HT-29 (cell line): ENCODE data around the gene LRSAM1. TPM values are rescaled to one million over a fixed set of nuclear protein-coding genes. Genes with fewer than 3 reads are reported as not detected.

Experiments used
- DNase-seq: peaks from one replicate; pipeline ENCODE4 v3.0.0-alpha.2; 2015; ENCODE audit warnings: low spot score
- total RNA-seq: library from RNA; depleted of rRNA; stranded (reverse); fragments of >200 nt; shearing (Covaris generic); gene quantifications from 2 replicates; pipeline ENCODE4 v1.2.3, GENCODE V29; 2014

LRSAM1 gene
- total RNA-seq, 1 experiment from 2014 or later = 20.6 TPM

DNA sequence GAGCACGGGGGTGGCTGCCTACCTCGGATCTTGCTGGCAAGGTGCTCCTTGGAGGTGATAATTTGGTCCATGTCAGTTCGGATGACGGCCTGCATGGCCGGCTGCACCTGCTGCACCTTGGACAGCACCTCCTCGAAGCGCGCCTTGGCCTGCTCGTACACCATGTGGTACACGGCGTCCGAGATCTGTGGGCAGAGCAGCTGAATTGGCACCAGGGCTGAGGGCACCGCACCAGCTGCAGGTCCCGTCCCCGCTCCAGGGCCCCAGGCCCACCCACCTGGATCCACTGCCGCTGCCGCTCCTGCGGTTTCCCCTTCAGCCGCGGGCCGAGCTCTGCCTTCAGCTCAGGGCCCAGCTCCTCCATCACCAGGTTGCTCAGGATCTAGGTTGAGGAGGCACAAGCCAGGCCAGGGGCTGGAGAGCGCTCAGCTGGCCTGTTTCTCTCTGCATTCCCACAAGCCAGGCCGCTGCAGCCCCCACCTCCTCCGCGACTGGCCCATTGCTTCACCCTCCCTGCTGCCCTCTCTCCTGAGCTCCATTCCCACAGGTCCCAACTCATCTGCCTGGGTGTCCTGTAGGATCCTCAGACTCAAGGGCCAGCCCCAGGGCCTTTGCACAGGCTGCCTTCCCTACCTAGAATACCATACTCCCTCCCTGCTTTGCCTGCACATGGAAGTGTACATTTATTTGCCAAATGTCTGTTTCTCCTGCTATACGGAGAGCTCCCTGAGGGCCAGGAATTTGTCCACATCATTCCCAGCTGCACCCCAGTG lies 65.7 kb downstream of the LRSAM1 start:
- DNase-seq = no peak

DNA sequence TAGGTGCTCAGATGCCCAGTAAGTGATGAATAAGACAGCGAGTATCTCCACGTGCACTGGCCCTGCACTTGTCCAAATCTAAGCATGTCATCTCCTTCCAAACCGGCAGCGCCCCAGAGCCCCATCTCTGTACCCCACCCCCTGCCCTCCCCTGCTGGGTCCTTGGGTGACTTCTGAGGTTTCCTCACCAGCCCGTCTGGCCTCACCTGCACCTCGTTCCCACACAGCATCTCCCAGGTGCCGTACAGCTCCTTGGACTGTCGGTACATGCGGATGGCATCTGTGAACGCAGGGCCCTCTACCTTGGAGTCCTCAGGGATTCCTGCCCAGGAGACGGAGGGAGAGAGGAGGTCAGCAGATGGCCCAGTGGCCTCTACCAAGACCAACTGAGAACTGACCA lies 66.3 kb downstream of the LRSAM1 start:
- no peak for DNase-seq

DNA sequence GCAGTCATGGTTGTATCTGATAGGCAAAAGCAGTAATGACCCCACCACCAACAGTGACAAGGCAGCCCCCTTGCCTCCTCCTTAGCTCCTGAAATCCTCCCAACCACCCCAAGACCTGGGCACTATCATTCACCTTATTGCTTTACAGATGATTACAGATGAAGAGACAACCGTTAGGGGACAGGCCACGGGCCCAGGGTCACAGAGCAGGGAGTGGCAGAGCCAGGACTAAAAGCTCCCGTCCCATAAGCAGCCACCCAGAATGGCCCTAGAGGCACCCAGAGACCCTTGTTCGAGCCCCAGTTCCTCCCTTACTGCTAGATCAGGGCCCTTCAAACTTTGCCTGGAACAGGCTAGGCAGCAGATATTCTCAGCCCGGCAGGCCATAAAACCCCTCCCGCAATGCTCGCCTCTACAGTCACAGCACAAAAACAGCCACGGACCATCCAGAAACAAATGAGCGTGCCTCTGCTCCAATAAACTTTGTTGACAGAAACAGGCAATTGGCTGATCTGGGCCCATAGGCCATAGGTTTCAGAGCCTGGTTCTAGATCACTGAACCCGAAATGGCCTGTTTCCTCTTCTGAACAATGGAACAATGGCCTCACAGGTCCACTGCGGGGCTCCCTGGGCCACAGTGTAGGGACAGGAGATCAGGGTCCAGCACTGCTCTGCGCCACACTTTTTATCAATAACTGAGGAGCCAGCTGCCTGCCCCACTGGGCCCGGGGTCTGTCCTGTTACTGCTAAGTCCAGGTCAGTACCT lies 67.0 kb downstream of the LRSAM1 start:
- no peak for DNase-seq

DNA sequence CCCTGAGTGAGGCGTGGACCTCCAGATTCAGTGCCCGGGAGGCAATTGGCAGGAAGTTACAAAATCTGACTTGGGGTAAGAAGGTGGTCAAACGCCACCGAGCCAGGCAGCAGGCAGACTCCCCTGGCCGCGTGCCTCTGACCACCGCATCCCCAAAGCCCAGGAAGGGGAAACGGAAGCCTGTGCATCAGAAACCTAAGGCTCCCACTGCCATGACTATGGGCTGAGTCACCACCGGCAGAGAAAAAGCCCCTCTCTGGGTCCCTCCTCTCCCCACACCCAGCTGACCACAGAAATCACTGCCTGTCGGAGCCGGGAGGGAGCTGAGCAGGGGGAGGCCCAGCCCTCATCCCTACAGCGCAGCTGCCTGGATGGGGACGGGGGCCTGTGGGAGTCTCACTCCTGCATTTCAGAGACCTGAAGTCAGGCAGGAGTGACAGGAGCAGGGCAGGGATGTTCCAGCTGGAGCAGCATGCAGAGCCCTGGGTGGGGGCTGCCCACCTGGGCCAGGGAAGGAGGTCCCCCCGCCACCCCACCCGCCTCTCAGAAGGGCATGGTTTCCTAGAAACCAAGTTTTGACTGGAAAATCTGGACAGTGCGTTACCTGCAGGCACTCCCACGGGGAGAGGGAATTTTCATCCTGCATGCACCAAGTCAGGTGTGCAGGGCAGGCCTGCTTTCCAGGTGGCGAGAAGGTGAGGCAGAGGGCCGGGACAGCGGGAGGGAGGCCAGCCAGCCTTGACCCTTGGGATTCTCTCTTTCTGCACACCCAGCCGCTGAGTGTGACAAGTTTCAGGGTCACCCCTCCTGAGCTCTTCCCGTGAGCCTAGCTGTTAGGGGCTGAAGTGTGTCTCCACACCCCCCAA lies 68.2 kb downstream of the LRSAM1 start:
- no peak for DNase-seq

DNA sequence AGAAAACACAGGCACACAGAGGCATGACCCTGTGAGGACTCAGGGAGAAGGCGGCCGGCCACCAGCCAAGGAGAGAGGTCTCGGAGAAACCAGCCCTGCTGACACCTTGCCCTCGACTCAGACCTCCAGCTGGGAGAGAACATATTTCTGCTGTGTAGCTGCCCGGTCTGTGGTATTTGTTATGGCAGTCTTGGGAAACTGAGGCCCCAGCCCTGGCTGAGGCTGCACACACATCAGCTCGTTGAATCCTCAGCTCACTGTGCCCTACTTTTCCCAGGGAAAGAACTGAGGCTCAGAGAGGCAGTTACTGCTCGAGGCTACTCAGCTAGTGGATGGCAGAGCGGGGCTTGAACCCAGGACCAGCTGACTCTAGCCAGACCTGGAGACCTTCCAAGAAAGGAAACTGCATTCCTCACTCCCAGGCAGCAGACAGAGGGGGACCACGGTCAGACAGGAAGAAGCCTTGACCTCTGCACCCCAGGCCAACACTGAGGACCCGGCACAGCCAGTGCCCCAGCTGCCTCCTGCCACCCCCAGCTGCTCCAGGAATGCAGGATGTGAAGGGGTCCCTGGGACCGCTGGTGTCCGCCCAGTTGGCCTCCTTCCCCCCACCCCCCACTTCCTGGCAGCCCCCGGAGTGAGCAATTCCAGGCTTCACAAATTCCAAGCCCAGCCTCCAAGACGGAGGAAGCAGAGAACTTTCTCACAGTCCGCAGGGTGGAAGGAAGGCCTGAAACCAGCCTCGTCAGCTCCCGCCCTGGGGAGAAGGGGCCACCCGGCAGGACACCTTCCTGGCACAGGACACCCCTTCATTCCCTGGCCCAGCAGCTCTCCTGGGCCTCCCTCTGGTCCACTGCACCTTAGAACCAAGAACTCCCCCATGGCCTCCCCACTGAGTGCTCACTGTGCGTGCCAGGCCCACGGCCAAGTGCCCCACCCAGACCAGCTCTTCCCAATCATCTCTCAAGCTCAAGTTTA lies 69.9 kb downstream of the LRSAM1 start:
- DNase-seq = peak; percentile 15

DNA sequence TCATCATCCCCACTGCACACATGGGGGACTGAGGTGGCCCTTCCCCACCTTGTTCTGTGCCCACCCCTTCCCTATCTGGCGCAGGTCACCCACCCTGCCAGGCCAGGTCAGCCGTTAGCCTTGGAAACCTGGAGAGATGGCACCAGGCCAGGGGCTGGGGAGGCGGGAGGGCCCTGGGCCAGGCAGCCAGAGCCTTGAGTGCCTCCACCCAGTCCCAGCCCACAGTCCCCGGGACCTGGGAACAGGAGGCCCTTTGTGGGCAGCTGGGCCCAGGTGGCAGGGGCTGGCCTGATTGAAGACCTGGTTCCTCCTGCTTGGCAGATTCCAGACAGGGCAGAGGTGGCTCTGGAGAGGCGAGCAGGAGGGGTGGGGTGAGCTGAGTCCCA lies 70.6 kb downstream of the LRSAM1 start:
- peak; percentile 97 for DNase-seq

DNA sequence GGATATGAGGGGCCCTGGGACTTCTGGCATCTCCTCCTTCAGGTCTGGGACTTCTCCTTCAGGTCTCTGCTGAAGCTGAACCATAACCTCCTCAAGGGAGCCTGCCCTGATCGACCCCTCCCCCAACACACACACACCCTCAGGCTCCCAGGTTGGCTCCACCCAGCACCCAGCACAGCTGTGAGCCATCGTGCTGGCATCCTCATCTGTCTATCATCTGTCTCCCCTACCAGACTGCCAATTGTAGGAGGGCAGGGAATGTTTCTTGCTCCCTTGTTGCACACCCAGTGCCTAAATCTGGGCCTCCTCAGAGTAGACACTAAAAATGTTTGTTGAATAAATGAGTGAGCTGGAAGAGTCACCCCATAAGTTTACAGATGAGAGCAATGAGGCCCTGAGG lies 71.4 kb downstream of the LRSAM1 start:
- DNase-seq = peak; percentile 89

DNA sequence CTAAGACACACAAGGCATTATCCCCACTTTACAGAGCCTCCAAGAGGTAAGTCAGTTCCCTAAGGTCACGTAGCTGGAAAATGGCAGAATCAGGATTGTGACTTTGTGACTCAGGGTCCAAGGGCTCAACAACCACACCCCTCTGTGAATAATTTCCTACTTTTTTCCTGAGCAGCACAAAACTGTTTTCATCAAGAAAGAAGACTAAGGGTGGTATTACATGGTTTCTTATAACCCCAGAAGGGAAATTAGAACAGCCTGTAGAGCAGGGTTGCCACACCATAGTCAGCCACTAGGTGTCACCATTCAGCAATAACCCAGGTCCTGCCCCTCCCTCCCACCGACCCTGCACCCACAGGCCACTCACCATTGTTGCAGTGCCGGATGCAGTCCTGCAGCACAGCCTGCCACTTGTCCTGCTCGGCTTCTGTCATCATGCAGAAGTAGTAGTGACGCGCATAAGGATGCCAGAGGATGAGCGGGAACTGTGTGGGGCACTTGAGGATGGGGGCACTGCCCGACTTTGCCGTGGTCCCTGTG lies 72.1 kb downstream of the LRSAM1 start:
- peak; percentile 65 for DNase-seq

DNA sequence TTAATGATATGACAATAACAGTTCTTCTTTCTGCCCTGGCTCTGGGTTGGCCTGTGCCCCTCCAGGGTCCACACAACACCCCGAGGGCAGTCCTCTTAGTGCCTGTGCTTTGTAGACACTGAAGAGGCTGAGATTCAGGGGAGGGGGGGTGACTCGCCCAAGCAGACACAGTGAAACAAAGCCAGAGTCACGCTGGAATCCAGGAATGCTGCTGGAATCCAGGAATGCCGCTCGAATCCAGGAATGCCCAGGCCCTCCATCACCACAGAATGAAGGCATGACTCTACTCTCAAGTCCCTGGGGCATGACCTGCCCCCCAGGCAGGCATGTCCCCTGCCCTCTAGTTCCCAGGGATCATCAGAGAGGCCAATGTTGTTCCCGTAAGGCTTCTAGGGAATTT lies 73.1 kb downstream of the LRSAM1 start:
- DNase-seq = no peak

DNA sequence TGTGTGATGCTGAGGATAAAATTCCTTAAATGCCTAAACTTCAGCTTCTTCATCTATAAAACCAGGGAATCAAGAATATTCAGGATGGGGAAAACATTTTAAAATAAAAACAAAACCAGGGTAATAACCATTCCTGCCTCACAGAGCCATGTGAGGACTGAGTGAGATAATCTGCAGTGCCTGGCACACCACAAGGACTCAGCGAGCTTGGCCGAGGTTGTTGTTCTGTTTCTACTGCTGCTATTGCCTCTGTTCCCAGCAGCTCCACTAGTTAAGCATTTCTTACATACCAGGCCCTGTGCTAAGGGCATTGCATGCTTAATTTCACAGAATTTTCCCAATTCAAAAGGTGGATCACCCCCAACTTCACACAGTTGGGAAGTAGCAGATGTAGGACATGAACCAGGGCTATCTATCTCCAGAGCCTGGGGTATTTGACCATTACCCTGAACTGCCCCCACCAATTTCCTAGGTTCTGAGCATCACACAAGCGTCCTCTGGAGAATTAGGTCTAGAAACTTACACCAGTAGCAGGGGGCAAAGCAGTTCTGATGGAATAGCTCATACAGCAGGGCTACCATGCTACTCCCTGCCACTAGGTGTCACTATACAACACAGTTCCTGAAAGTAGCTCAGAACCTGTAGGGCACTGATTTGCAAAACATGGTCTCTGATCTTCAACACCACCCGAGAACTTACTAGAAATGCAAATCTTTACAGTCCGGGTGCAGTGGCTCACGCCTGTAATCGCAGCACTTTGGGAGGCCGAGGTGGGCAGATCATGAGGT lies 74.3 kb downstream of the LRSAM1 start:
- DNase-seq = peak; percentile 60

DNA sequence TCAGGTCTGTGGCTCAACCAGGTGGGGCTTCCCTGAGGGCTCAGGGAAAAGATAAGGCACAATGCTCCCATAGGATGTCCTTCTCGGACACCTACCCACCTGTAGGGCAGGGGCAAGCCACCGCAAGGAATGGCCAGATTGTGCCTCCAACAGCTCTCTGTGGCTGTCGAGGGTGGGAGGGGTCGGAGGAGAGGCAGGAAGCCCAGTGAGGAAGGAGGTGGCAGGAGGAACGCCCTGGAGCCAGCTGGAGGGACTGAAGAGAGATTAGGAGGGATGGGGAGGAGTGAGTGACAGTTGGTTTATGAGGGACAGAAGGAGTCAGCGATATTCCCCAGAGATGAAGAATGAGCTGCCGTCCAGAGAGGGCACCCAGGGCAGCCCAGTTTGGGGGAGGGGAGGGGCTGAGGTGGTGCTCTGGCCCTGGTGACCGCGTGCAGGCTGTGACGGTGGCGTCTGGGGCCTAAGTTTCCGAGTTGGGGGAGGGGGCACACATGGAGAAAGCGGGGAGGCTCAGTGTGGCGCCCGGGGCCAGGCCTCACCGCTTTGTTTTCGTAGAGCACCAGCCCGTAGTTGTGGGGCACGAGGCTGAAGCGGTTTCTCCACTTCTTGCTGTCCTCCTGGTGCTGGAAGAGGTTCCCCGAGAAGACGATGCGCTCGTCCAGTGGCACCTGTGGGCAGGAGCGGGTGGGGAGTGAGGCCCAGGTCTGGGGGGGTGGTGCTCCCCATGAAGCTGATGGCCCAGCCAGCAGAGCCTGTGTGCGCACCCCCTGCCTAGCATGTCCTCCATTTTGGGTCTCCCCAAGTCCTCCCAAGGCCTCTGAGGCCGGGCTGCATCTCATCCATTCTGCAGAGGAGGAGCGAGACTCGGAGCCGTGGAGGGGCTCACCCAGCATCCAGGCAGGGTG lies 75.6 kb downstream of the LRSAM1 start:
- no peak for DNase-seq

DNA sequence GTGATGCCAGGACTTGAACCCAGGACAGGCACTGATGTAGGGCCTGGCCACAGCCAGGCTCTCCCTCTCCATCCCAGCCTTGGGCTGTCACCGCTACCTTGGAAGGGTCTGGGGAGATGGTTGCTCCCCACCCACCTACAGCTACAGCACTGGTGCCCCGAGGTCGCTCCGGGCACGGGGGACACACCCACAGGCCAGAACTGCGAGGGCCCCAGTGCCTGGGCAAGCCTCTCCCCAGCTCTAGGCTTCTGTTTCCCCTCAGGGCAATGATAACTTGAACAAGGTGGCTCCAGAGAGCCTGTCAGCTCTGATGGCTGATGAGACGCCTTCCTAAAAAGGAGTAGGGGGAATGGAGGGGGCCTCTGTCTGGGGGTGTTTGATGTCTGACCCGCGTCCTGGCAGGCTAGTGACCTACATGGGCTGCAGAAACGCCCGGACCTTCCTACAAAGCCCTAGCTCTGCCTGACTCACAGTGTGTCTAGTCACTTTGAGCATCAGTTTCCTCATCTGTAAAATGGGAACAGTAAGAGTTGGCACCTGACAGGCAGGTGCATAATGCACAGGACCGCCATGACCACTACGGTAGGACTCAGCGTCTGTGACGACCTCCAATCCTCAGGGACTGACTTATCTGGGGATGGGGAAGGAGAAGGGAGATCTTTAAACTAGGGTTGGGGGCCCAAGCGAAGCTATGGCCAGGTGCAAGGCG lies 76.4 kb downstream of the LRSAM1 start:
- DNase-seq = no peak

DNA sequence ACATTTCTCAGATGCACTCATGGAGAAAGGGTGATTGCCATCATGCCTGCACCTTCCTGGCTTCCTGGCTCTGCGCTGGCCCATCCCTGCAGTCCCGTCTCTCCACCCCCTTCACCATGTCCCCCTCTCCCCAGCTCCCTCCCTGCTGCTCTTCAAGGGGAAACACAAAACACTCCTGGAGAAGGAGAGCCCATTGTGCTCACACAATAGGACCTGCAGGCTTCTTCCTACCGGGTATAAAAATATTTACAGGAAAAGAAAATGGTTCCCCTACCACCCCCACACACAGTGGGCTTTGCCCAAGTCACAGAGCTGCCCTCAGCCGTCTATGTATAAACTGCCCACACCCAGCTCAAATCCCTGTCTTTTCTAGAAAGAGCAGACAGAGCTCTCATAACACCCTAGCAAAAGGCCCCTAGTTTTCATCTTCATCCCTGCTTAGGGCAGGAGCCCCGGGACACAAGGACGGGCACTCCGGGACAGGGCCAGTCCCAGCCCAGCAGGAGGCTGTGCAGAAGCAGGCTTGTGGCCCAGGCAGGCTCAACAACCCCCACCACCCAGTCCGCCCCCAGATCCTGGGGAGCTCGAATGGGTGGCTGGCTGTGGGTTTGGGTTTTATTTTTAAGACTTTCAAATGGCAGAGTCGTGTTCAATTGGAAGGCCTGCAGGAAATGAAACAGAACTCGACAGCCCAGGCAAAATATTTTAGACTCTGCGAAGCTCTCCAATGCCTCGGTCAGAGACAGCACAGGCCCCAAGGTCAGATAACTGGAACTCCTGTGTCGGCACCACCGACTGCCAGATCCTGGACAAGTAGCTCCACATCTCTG lies 77.3 kb downstream of the LRSAM1 start:
- DNase-seq = no peak

DNA sequence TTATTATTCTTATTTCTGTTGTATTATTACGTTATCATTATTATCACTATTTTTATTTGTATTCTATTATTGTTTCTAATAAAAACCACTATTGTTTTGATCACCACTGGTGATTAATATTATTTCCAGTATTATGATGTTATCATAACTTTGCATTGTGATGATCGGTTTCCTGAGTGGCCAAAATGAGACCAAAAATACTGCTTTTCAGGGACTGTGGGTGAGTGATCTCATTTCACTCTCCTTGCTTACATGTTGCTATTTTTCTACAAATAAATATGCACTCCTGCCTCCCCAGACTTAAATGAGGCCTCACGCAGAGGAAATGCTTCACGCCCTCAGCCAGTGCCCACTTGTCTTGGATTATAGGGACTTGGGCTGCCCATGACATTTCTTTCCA lies 78.4 kb downstream of the LRSAM1 start:
- no peak for DNase-seq

DNA sequence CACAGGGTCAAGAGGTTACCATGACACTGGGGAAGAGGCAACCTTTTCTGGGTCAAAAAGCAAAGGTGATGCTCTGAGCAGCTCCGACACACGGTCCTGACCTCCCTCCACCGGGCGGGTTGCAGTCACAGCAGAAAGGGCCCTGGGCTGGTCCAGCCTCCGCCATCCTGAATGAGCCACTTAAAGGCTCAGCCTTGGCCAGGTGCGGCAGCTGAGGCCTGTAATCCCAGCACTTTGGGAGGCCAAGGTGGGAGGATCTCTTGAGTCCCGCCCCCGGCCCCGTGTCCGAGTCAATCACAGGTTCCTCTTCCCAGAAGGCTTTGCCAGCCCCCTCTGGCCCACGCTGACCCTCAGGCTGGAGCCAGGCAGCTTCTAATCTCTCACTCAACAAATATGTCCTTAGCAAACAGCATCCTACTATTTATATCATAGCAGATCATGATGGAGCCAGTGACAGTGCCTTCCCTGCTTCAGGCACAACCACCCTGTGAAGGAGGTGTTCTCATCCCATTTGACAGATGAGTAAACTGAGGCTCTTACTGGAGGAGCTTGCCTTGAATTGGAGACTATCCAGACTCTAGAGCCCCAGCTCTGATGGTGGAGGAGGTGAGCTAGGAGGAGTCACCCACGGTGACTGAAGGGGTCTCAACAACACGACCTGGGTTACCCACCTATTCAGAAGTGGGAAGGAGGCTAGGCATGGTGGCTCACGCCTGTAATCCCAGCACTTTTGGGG lies 79.1 kb downstream of the LRSAM1 start:
- DNase-seq = no peak

DNA sequence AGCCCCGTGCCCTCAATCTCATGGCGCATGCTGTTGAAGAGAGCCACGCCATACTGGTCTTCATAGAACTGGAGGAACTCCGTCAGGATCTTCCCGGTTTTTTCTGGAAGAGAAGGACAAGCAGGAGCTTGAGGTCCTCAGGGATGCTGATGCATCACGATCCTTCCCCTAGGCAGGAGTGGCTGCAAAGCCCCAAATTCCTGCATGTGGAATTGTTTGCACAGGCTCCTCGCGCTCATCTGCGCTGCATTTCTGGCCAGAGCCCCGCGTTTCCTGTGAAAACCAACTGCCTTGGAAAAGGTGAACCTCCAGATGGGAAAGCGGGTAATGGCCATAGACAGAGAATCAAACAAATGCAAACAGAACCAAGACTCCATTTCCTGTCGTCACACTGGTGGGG lies 80.4 kb downstream of the LRSAM1 start:
- DNase-seq = no peak
